Measurements from ENCODE around the gene DST.

The DST gene

DNA sequence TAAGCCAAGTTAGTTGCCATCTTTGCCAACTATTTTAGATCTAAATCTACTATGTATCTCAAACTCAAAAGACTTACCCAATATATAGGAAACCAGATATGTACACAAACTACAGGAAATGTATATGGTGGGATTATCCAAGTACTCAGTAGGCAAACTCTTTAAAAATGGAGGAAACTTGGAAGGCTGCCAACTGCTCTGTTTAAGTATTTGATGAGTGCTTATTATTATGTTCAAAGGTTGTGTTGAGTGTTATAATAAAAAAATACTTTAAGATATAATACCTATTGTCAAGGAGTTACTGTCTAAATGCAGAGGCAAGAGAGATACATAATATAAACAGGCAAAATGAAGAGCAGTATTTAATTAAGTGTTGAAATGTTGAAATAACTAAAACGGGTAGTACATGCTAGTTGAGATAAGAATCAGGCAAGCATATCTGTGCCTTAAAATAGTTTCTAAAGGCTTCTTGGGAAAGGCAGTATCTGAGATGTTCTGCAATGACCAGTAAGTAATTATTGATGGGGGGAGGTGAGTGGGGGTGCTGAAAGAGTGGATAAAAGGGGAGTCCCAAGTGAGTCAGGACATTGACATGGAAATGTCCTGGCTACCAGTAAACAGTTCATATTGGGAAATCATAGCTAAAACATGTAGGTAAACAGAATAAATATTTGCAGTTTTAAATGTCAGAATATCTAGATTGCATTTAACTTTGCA lies 6.5 kb upstream of the DST start:
- no peaks in the 10 kb centered on the region for H3K27me3 ChIP-seq (ENCODE audit: insufficient read depth, low read length)
- no peaks in the 10 kb centered on the region for H3K9me3 ChIP-seq (ENCODE audit: low read length)
- H3K36me3 ChIP-seq (ENCODE audit: insufficient read depth, low read length): no peaks in the 10 kb centered on the region
- H4K20me1 ChIP-seq (ENCODE audit: insufficient read depth, low read length): no peaks in the 10 kb centered on the region
- H3K4me2 ChIP-seq (ENCODE audit: low read length): no peak overlapping the region
- no peak overlapping the region for H2AFZ ChIP-seq (ENCODE audit: low read length)
- no peaks in the 10 kb centered on the region for H3K79me2 ChIP-seq (ENCODE audit: insufficient read depth, low read length)
- H3K4me3 ChIP-seq (ENCODE audit: low read depth, low read length, poor library complexity, severe bottlenecking): no peak overlapping the region
- no peak overlapping the region for H3K27ac ChIP-seq (ENCODE audit: low read depth, low read length, poor library complexity, severe bottlenecking)
- TF ChIP-seq, protein P1, sequence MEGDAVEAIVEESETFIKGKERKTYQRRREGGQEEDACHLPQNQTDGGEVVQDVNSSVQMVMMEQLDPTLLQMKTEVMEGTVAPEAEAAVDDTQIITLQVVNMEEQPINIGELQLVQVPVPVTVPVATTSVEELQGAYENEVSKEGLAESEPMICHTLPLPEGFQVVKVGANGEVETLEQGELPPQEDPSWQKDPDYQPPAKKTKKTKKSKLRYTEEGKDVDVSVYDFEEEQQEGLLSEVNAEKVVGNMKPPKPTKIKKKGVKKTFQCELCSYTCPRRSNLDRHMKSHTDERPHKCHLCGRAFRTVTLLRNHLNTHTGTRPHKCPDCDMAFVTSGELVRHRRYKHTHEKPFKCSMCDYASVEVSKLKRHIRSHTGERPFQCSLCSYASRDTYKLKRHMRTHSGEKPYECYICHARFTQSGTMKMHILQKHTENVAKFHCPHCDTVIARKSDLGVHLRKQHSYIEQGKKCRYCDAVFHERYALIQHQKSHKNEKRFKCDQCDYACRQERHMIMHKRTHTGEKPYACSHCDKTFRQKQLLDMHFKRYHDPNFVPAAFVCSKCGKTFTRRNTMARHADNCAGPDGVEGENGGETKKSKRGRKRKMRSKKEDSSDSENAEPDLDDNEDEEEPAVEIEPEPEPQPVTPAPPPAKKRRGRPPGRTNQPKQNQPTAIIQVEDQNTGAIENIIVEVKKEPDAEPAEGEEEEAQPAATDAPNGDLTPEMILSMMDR (IDR thresholded peaks at IDR 0.05; ENCODE audit: low read length): no peak
- no peak for TF ChIP-seq EZH2 (IDR thresholded peaks at IDR 0.05; ENCODE audit: borderline replicate concordance, low read length)
- H3K9ac ChIP-seq (ENCODE audit: low read length): no peak overlapping the region
- no peaks in the 10 kb centered on the region for H3K9me2 ChIP-seq (ENCODE audit: low read depth, low read length)
- H3F3A ChIP-seq (ENCODE audit: insufficient read depth, low read length): no peaks in the 10 kb centered on the region
- H3K4me1 ChIP-seq (ENCODE audit: insufficient read depth, low read length, severe bottlenecking): no peaks in the 10 kb centered on the region

DNA sequence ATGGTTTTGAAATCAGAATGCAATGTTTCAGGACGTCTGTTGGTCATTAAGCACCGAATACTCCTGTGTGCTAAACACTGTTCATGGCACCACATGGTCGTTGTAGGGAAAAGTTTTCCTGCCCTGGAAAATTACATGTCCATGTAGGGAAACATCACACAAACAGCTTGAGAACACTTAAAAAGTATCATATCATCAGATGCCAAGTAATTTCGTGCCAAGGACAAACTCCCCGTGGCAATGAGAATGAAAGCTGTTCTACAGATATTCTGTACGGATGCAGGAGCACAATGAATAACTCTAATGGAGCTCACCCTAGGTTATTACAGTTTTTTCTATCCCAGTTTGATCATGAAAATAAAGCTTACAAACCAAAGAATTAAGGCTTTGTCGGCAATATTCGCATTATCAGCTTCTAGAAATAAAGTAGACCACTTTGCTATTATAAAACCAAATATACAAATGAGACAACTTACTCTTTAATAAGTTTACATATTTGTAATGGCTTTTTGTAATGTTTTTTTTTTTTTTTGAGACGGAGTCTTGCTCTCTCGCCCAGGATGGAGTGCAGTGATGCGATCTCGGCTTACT lies 4.6 kb upstream of the DST start:
- no peak overlapping the region for H3K4me3 ChIP-seq (ENCODE audit: low read depth, low read length, poor library complexity, severe bottlenecking)
- H3F3A ChIP-seq (ENCODE audit: insufficient read depth, low read length): no peaks in the 10 kb centered on the region
- H3K9me2 ChIP-seq (ENCODE audit: low read depth, low read length): no peaks in the 10 kb centered on the region
- no peak overlapping the region for H3K27ac ChIP-seq (ENCODE audit: low read depth, low read length, poor library complexity, severe bottlenecking)
- H3K9me3 ChIP-seq (ENCODE audit: low read length): no peaks in the 10 kb centered on the region
- TF ChIP-seq, protein P1 (IDR thresholded peaks at IDR 0.05; ENCODE audit: low read length): no peak
- no peak for TF ChIP-seq EZH2 (IDR thresholded peaks at IDR 0.05; ENCODE audit: borderline replicate concordance, low read length)
- H3K27me3 ChIP-seq (ENCODE audit: insufficient read depth, low read length): no peaks in the 10 kb centered on the region
- no peak overlapping the region for H3K4me2 ChIP-seq (ENCODE audit: low read length)
- H2AFZ ChIP-seq (ENCODE audit: low read length): no peak overlapping the region
- H4K20me1 ChIP-seq (ENCODE audit: insufficient read depth, low read length): no peaks in the 10 kb centered on the region
- no peaks in the 10 kb centered on the region for H3K79me2 ChIP-seq (ENCODE audit: insufficient read depth, low read length)
- H3K9ac ChIP-seq (ENCODE audit: low read length): no peak overlapping the region
- H3K36me3 ChIP-seq (ENCODE audit: insufficient read depth, low read length): no peaks in the 10 kb centered on the region
- no peaks in the 10 kb centered on the region for H3K4me1 ChIP-seq (ENCODE audit: insufficient read depth, low read length, severe bottlenecking)

DNA sequence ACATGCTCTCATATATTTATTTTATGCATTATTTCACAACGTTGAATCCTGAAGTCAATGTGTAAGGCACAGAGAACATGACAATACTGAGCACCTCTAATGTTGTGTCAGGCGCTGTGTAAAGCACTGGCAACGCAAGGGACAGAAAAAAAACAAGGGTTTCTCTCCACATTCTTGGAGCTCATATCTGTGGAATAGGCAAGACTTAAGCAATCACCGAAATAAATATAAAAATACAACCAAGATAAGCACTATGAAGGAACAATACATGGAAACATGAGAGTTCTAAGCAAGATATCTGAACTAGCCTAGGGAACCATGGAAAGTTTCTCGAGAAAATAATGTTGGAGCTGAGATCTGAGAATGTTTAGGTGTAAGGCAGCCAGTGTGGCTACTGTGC lies 1.7 kb upstream of the DST start:
- no peaks in the 10 kb centered on the region for H4K20me1 ChIP-seq (ENCODE audit: insufficient read depth, low read length)
- no peak overlapping the region for H2AFZ ChIP-seq (ENCODE audit: low read length)
- H3K9me3 ChIP-seq (ENCODE audit: low read length): no peaks in the 10 kb centered on the region
- no peaks in the 10 kb centered on the region for H3K36me3 ChIP-seq (ENCODE audit: insufficient read depth, low read length)
- H3K9me2 ChIP-seq (ENCODE audit: low read depth, low read length): no peaks in the 10 kb centered on the region
- no peak overlapping the region for H3K4me3 ChIP-seq (ENCODE audit: low read depth, low read length, poor library complexity, severe bottlenecking)
- no peak overlapping the region for H3K4me2 ChIP-seq (ENCODE audit: low read length)
- no peaks in the 10 kb centered on the region for H3K4me1 ChIP-seq (ENCODE audit: insufficient read depth, low read length, severe bottlenecking)
- no peaks in the 10 kb centered on the region for H3K27me3 ChIP-seq (ENCODE audit: insufficient read depth, low read length)
- H3F3A ChIP-seq (ENCODE audit: insufficient read depth, low read length): no peaks in the 10 kb centered on the region
- H3K79me2 ChIP-seq (ENCODE audit: insufficient read depth, low read length): no peaks in the 10 kb centered on the region
- TF ChIP-seq EZH2 (IDR thresholded peaks at IDR 0.05; ENCODE audit: borderline replicate concordance, low read length): no peak
- TF ChIP-seq, protein P1 (IDR thresholded peaks at IDR 0.05; ENCODE audit: low read length): no peak
- H3K9ac ChIP-seq (ENCODE audit: low read length): no peak overlapping the region
- H3K27ac ChIP-seq (ENCODE audit: low read depth, low read length, poor library complexity, severe bottlenecking): no peak overlapping the region
